HG02970 (cell line): ENCODE measurements around the gene SENP2.
"Not testable (repeated sequence)": the region's sequence is repeated elsewhere in the genome, so short reads cannot be mapped to it uniquely, and the experiment has no call there.

Experiments used
- ATAC-seq: cut with Tn5 transposase; IDR thresholded peaks from one replicate; pipeline ENCODE4 v1.9.1; 2021; ENCODE audit warnings: mild to moderate bottlenecking, moderate library complexity, moderate number of reproducible peaks; ENCODE audit not compliant: unreplicated experiment, low FRiP score

SENP2 gene

GRCh38 chr3:185585859-185586685 lies at the start of gene SENP2:
Gene SENP2, plus strand, starts transcription at chr3:185586295. Its CDS starts 119 bp downstream, at chr3:185586414.
- ATAC-seq = peak; percentile 95

GRCh38 chr3:185537369-185537970 lies 48.6 kb upstream of the SENP2 start:
- ATAC-seq = peak; percentile 89

GRCh38 chr3:185539934-185540333 lies 46.2 kb upstream of the SENP2 start:
- ATAC-seq = no peak

GRCh38 chr3:185540695-185541094 lies 45.4 kb upstream of the SENP2 start:
- no peak for ATAC-seq

GRCh38 chr3:185549122-185549521 lies 37.0 kb upstream of the SENP2 start:
- no peak for ATAC-seq

GRCh38 chr3:185549651-185550111 lies 36.4 kb upstream of the SENP2 start:
- no peak for ATAC-seq

- ATAC-seq = peak; percentile 84
Observed at GRCh38 chr3:185552358-185552877, 33.7 kb upstream of the SENP2 start, which contains the start of gene LIPH. Gene LIPH, minus strand, starts transcription at chr3:185552588. Its CDS starts 117 bp downstream, at chr3:185552471.

GRCh38 chr3:185555101-185555501 lies 31.0 kb upstream of the SENP2 start:
- ATAC-seq = no peak

- no peak for ATAC-seq
Observed at GRCh38 chr3:185555860-185556347, 30.2 kb upstream of the SENP2 start.

- not testable (repeated sequence) for ATAC-seq
Observed at GRCh38 chr3:185556640-185557039, 29.5 kb upstream of the SENP2 start.

- no peak for ATAC-seq
Observed at GRCh38 chr3:185558395-185558794, 27.7 kb upstream of the SENP2 start.

GRCh38 chr3:185559706-185560090 lies 26.4 kb upstream of the SENP2 start:
- ATAC-seq = no peak

GRCh38 chr3:185560676-185561075 lies 25.4 kb upstream of the SENP2 start:
- ATAC-seq = no peak

GRCh38 chr3:185561374-185561943 lies 24.6 kb upstream of the SENP2 start:
- ATAC-seq = no peak

- no peak for ATAC-seq
Observed at GRCh38 chr3:185561958-185562357, 24.1 kb upstream of the SENP2 start.

GRCh38 chr3:185572183-185572582 lies 13.9 kb upstream of the SENP2 start:
- ATAC-seq = no peak

GRCh38 chr3:185575108-185575869 lies 10.8 kb upstream of the SENP2 start:
- ATAC-seq = not testable (repeated sequence)

- no peak for ATAC-seq
Observed at GRCh38 chr3:185582236-185582635, 3.9 kb upstream of the SENP2 start.

GRCh38 chr3:185582871-185583270 lies 3.2 kb upstream of the SENP2 start:
- ATAC-seq = no peak

GRCh38 chr3:185583925-185584324 lies 2.2 kb upstream of the SENP2 start:
- ATAC-seq = no peak
